ENCODE results near the gene MLPH.

- TF ChIP-seq EZH2 (IDR thresholded peaks at IDR 0.05; ENCODE audit: insufficient read depth, poor library complexity, severe bottlenecking) (no peak), EZH2phosphoT487 (IDR thresholded peaks at IDR 0.05; ENCODE audit: insufficient read depth, low read depth) (no peak)
Observed at GRCh38 chr2:237600205-237600846, 113.3 kb downstream of the MLPH start.

Measured in GM23248 (cell line).